Stimulated activated CD8-positive, alpha-beta memory T cell treated with anti-CD3 and anti-CD28 coated beads, Interleukin-12 subunit alpha, Interleukin-12 subunit beta, amount 100 ng/mL, for 24 hours (primary cell): ENCODE results near the gene LMOD3.

Experiments used
- DNase-seq: peaks from one replicate; pipeline ENCODE4 v3.0.0-alpha.2; 2020; ENCODE audit errors: extremely low read depth

The LMOD3 gene

DNA sequence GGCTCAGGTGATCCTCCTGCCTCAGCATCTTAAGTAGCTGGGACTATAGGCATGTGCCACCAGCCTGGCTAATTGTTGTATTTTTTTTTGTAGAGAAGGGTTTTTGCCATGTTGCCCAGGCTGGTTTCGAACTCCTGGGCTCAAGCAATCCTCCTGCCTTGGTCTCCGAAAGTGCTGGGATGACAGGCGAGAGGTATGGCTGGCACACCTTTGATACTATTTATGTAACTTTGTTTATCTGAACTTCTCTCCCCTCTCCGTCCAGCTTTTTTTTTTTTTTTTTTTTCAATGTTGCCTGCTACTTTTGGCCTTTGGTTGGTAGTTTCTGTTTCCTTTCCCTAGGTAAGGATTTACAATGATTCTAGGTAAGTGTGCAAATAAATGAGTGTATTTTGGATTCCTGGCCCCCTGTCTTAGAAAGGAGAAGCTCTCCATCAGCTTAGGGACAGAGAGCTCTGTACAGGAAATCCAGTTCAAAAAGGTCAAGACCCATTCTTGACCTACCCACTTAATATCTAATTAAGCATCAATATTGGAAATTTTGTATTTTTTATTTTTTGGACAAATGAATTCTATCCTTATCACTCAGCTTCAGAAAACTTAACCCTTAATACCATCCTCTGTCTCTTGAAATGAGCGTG is 30.9 kb downstream of the LMOD3 start:
- DNase-seq = no peak

DNA sequence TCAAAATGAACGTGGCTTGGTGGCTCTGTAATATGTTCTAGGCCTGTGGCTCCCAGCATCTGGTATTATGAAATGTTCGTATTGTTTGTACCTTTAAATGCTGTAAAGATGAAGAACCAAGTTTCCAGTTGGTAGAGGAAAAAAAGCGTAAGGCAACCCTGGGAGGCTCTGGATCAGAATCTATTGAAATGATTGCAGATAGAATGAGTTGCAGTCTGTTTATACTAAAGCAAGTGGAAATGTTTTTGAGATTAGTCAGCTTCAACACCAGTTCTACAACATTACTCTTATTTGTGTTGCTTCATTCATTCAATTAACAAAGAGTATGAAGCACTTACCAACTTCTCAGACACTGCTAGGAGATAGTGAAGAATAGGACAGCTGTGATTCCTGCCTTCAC is 32.4 kb downstream of the LMOD3 start:
- DNase-seq = no peak

DNA sequence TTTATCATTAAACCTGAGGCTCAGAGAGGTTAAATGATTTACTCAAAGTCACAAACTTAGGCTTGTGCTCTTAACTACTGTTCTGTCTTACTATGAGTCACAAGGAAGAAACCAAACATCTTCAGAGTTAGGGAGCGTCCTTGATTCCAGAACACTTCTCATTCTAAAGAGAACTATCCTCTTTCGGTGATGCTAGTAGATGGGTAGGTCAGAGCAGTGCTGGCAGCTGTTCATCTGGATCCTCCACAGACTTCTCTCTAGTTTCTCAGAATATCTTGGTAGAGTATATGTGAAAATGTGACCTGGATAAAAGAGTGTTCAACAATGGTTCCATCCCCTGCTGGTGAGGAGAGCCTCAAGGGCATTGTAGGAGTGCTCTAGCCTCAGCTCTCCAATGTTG is 34.3 kb downstream of the LMOD3 start:
- DNase-seq = no peak

DNA sequence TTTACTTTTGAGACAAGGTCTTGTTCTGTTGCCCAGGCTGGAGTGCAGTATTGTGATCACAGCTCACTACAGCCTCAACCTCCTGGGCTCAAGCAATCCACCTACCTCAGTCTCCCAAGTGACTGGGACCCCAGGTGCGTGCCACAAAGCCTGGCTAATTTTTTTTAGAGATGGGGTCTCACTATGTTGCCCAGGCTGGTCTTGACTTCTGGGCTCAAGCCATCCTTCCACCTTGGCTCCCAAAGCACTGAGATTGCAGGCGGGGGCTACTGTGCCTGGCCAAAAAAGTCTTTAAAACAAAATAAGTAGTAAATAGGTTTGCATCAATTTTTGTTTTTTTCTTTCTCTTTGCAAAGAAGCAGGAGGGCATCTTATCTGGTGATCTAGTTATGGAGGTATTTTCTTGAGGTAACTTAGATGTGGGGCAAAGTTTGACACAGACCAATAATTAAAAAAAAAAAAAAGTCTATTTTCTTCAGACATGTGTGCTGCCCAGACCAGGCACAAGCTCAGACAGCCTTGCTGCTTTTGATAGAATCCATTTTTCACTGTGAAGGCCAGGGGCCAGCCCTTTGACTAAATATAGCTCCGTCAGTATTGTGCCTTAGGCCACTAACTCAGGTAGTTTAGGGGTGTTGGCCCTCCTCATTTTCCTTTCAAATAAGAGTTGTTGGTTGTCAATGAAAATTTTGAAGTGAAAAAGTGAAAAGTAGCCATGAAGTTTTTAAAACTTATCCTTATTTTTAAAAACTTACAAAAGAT is 35.2 kb downstream of the LMOD3 start:
- DNase-seq = no peak

DNA sequence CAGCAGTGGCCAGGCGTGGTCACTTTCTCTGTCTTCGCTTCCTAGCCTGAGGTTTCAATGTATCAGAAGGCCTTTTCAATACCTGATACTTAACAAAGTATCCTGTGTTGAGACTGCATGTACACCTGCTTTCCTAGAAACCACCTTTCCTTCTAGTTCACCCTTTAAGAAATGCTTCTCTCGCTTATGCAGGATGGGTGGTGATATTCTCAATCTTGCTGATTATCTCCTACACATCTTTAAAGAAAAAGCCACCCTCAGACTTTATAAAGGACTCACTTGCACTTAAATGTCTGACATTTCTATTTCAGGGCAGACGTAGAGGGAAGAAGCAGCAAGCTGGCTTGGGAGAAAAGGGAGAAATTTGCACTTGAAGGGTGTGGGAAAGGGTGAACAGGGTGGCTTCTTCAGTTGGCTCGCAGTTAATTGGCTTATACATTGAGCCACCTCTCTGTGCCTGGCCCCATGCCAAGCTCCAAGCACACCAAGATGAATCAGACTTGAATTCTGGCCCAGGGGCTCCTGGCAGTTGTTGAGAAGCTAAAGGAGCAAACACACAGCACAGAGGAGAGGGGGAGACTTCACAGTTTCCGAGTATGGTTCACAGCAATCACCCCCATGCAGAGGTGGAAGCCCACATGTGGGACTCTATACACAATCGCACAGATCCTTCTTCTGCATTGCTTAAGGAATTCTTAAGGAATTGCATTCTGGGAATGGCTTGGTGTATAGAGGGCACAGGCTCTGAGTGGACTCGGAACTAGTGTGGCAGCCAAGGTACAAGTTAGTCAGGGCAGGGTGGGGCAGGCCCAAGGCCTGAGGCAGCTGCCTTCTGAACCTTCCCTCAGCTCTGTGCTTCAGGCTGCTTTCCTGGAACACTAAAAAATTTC is 36.3 kb downstream of the LMOD3 start:
- DNase-seq = peak; percentile 61

DNA sequence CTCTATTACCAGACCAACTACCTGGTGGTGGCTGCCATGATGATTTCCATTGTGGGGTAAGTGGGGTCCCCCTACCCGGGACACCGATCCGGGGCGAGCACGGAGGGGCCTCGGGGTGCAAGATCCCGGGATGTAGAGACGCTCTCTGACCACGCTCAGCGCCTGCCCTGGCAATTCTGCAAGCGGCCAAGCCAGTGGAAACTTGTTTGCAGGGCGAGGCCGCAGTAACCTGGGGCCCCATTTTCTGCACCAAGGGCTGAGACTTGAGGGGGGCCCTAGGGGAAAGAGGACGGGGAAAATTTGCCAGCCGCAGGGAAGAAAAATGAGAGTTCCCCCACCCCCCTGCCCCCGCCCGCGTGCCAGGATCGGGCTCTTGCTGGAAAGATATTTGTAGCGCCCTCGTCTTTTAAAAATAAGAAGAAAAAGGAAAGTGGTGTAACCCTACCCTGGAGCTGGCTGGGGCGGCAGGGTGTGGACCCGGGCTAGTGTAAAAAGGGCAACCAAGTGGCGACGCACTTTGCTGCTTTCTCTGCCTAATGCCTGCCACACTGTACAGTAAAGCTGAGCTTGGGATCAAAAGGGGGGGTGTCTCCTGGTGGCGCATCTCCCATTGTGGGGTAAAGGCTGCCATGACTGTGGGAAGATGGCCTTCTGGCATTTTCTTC is 37.1 kb downstream of the LMOD3 start:
- no peak for DNase-seq

DNA sequence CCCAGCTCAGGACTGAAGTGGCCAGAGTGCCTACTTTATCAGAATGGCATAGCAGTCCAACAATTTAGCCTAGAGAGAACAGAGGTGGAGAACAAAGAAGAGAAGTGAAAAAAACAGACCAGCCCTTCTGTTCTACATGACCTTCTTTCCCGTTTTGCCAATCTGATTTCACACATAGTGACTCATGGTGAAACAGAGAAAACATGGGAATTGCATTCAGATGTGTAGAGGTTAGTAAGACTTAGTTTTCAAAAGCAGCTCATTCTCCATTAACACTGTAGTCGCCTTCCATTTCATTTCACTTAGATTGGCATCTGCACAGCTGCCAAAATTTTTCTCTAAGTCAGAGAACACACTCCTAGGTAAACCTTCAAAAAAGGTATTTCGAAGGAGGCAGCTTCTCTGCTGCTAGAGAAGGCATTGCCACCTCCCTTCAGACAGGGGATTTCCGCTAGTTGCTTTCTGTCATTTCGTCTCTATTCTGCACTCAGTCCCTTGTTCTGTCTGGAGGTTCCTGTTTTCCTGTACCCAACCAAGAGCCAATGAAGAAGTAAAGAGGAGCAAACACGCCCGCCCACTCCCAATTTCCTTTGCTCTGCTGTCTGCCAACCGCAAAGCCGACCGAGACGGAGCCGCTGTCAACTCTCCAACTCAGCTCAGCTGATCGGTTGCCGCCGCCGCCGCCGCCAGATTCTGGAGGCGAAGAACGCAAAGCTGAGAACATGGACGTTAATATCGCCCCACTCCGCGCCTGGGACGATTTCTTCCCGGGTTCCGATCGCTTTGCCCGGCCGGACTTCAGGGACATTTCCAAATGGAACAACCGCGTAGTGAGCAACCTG is 37.8 kb downstream of the LMOD3 start, which contains the start of gene ARL6IP5:
Gene ARL6IP5 (plus strand): TSS at position 612 of the 842 bp plus-strand sequence. CDS start 111 bp downstream, at position 723.
- DNase-seq = peak; percentile 76

DNA sequence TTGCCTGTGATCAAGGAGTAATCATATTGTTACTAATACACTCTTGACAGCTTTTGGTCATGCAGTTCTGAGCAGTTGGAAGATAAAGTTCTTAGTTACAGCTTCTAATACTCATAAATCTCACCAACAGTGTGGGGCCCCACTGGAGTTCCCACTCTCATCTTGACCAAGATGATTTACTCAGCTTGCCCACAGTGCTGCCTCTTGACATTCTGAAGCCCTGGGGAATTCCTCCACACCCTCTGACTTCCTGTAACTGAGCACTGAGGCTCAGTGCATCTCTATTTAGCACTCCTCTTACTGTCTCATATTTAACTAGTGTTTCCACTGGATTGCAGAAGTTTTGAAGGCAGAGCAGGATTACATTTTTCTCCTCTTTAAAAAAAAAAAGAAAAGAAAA is 39.6 kb downstream of the LMOD3 start:
- peak; percentile 54 for DNase-seq

DNA sequence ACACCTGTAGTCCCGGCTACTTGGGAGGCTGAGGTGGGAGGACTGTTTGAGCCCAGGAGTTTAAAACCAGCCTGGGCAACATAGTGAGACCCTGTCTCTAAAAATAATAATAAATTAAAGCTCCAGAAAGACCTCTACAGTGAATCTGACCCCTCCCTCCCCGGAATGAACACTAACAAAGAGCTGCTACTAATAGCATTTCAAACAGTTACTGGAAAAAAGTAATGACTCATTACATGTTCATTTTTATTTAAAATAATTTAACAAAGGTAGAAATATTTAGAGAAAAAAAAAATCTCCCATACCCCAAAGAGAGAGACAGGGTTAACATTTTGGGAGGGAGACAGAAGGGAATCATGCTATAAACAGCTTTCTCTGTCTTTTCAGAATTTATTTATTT is 40.0 kb downstream of the LMOD3 start:
- DNase-seq = no peak

DNA sequence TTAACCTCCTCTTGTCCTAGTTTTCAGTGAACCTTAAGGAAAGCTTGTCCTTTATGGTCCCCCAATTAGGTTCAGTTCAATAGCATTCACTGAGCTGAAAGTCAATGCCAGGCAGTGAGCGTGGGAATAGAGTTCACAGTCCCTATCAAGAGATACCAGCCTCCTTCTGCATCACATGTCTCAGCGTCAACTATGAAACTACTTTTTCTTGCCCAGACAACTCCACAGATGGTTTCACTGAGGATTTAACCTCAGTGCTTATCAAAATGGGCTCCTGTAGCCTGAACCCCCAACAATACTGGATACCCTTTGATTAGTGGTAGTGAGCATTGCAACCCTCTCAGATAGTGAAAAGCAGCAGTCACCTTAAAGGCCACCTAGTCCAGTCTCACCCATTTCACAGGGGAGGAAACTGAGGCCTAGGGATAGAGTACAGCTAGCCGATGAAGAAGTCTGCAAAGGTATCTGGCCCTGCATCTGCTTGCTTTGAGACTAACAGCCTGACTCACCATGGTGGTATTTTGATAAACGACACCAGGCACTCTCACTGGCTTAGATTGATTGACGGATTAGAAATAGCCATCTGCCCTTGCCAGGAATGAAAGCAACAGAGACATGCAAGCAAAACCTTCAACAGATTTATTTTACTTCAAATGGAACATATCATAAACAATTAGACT is 40.7 kb downstream of the LMOD3 start:
- DNase-seq = no peak

DNA sequence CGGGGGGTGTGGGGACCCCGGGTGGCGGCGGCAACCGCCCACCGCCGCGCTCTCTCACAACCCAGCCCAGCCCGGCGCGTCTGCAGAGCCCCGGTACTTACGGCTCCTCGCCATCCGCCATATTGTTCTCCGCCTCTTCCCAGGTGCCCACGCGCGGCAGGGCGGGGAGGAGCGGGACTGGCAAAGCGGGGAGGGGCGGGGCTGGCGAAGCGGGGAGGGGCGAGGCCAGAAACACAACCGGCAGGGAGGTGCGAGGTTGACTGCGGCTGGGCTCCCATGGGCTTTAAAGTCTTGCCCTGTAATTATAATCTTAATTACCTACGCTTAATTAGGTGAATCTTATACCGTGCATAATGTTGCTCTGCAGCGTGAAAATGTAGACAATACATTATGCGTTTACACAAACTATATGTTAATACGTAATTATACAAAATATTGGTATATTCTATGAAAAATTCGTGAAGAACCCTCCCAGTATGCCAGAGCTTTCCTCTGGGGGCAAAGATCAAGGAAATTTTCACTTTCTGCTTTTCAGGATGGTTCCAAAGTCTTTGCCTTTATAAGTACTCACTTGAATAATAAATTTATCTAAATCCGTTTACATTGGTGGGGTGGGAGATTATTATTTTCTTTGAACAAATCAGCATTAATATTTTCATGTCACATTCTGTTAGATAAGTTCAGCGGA is 42.0 kb downstream of the LMOD3 start, which contains the start of gene UBA3:
Gene UBA3 (minus strand): TSS at position 133 of the 688 bp plus-strand sequence. CDS start 12 bp downstream, at position 121.
- peak; percentile 82 for DNase-seq

DNA sequence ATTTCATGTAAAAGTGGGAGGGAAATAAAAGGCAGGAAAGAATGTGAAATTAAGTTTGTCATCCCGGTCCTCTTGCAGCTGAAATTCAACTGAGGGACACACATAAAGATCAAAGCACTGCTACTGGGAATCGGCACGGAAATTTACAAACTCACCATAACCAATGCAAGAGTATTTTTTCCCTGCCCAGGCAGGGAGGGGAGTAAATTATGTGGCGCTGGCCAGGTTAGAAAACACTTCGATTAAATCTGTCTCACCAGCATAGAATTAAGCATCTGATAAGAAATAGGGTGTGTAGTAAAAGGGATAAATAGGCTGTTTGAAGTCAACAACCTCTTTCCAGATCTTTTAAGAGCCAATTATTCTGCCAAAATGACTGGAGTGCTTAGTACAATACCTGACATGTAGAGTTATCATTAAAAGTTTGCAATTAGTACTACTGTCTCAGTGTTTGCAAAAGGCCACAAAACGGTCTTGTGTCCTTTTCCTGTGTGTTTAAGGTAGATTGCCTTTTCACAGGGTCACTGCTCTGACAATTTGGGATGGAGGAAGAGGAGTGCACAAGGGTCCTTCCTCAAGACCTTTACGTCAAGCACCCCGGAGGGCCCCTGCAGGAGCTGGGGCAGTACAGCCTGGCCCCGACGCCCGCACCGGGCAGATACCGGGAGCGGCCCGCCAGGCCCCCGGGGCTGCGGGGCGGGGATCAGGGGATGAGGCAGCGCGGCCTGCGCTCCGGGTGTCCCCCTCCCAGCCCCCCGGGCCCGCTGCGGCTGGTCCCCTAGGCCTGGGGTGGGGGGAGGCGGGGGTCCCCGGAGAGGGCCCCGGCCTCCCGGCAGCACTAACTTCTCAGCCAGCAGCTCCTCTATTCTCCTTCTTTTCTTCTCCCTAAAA is 42.9 kb downstream of the LMOD3 start:
- no peak for DNase-seq

DNA sequence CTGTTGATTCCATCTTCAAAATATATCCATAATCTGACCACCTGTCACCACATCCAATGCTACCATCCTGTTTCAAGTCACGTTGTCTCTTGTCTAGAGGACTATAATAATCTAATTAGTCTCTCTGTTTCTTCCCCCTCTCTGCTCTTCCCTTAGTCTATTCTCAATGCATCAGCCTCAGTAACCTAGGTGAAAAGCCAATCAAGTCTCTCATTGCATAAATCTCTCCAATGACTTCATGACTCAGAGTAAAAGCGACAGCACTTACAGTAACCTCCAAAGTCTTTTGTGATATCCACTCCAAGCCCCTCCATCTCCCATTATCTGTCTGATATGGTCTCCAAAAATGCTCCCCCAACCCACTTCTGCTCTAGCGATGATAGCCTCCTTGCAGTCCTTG is 49.5 kb downstream of the LMOD3 start:
- DNase-seq = no peak

DNA sequence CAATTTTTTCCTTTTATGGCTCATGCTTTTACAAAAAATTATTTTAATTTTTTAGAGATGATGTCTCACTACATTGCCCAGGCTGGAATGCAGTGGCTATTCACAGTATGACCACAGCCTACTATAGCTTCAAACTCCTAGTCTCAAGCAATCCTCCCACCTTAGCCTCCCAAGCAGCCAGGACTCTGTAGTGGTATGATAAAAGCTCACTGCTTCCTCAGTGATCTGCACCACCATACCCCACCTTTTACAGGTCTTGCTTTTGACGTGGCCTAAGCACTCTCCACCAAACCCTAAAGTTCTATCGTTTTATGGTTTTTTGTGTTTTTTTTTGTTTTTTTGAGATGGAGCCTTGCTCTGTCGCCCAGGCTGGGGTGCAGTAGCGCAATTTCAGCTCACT is 56.3 kb downstream of the LMOD3 start:
- DNase-seq = no peak

DNA sequence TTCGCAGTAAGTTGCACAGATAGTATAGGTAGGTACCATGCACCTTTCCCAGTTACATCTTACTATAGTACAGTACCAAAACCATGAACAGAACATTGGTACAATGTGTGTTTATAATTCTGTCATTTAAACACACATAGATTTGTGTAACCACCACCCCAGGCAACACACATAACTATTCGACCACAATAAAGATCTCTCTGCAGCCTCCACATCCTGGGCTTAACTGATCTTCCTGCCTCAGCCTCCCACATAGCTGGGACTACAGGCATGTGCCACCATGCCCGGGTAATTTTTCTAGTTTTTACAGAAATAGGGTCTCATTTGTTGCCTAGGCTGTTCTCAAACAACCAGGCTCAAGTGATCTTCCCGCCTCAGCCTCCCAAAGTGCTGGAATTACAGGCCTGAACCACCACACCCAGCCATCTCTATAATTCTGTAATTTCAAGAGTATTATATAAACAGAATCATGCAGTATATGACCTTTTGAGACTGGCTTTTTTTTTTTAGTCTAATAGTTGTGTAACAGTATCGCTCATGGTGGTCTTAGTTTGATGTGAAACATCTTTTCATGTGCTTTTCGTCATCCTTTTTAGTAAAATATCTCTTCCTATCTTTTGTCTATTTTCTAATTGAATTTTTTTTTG is 57.0 kb downstream of the LMOD3 start:
- DNase-seq = no peak

DNA sequence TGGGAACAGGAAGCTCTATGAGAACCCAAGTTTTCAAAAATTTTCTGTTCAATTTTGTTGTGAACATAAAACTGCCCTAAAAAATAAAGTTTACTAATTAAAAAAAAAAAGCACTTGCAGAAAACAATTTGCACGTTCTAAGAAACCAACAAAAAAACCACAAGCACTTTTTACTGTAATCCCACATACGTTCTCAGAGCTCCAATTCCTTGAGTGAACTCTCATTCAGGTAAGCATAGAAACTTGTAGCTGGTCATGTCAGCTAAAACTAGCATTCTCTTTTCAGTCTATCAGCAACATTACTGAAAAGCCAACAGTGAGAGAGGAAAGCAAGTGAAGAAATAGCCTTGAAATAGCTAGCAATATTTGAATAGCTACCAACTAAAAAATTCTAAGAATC is 58.8 kb downstream of the LMOD3 start:
- no peak for DNase-seq

DNA sequence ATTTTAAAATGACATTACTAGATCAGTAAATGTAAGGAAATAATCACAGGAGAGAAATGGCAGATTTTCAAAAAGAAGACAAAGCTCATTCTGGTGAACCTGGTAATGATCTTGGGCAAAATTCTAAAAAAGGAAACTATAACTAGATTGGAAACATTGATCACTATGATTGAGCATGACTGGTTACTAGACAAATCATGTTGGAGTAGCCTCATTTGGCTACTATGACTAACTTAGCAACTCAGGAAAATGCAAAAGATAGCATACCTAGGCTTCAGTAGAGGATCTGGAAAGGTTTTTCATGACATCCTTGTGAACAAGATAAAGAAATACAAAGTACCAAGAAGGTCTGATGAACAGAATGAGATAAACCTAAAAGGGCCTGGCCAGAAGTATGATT is 62.7 kb downstream of the LMOD3 start:
- DNase-seq = no peak

DNA sequence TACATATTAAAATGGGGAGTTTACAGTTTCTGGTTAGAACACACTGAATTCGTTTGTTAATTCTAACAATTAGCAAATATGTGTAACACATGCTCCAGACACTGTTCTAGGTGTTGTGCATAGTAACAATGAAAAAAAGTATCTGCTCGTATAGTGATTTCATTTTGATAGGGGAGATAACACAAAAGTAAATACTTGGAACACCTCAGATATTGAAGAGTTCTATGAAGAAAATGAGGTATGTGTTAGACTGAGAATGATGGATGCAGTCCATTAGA is 63.5 kb downstream of the LMOD3 start:
- no peak for DNase-seq
